Kidney (tissue), 14 donors: ENCODE data around the gene ACAP3. TPM values are rescaled to one million over a fixed set of nuclear protein-coding genes. Genes with fewer than 3 reads are reported as not detected.
"Not testable (repeated sequence)": the region's sequence is repeated elsewhere in the genome, so short reads cannot be mapped to it uniquely, and the experiment has no call there.

ENCODE experiments used
- DNase-seq, 5 donors: peaks; one replicate each; pipeline ENCODE4 v3.0.0-alpha.2; 2013 to 2020
- FAIRE-seq: peaks from 2 replicates; lab custom pipeline; 2012; peaks lifted over from hg19 to GRCh38; lab: Jason Lieb, UNC
- H3K27ac ChIP-seq, 2 donors: one replicate each; pipeline ENCODE4 v1.7.0; 2013; ENCODE audit warnings: low read depth in 2 of 2, low read length in 2 of 2, inconsistent platforms in 1 of 2
- H3K27me3 ChIP-seq: one replicate; pipeline ENCODE4 v1.7.1; 2013; ENCODE audit warnings: low read length, inconsistent platforms; ENCODE audit not compliant: control insufficient read depth, insufficient read depth
- H3K36me3 ChIP-seq, 3 donors: one replicate each; pipeline versions ENCODE4 v1.7.0 to v1.7.1; 2013; ENCODE audit warnings: low read length in 3 of 3, control low read depth in 1 of 3, inconsistent platforms in 1 of 3; ENCODE audit not compliant: insufficient read depth in 3 of 3, control insufficient read depth in 2 of 3
- H3K4me1 ChIP-seq, 3 donors: one replicate each; pipeline versions ENCODE4 v1.7.0 to v1.7.1; 2013; ENCODE audit warnings: low read length in 3 of 3, inconsistent platforms in 1 of 3, low read depth in 1 of 3; ENCODE audit not compliant: control insufficient read depth in 2 of 3, insufficient read depth in 2 of 3
- H3K4me3 ChIP-seq, 3 donors: one replicate each; pipeline versions ENCODE4 v1.7.0 to v1.8.1; 2013; ENCODE audit warnings: low read length in 3 of 3, control low read depth in 1 of 3, inconsistent platforms in 1 of 3
- H3K9ac ChIP-seq, 3 donors: one replicate each; pipeline versions ENCODE4 v1.7.0 to v1.7.1; 2013; ENCODE audit warnings: low read length in 3 of 3, control low read depth in 1 of 3, inconsistent platforms in 1 of 3
- H3K9me3 ChIP-seq, 3 donors: one replicate each; pipeline versions ENCODE4 v1.7.0 to v1.7.1; 2013; ENCODE audit warnings: low read length in 3 of 3, control low read depth in 1 of 3, inconsistent platforms in 1 of 3; ENCODE audit not compliant: control insufficient read depth in 2 of 3, insufficient read depth in 1 of 3
- intact Hi-C: fragments of 100-400 bp; cut with DNase I; formaldehyde crosslinking; loops from one replicate; pipeline ENCODE4 v1.11.1; 2022
- polyA plus RNA-seq: library from polyadenylated mRNA; stranded (reverse); fragments of 350-450 nt; fragmentation: Illumina TruSeq; extraction: RNeasy Lipid Tissue Mini Kit (QIAGEN cat#74804); gene quantifications from one replicate; pipeline ENCODE4 v1.2.3, GENCODE V29; 2014; ENCODE audit warnings: low read depth, low replicate concordance; ENCODE audit not compliant: insufficient read depth
- total RNA-seq: library from RNA; stranded (reverse); fragmentation: NEBNext Ultra II Directional; extraction: Animal tissue kit (Norgen Biotek cat#: 25700); gene quantifications from one replicate; pipeline ENCODE4 v1.2.1, GENCODE V29; 2021
- TF ChIP-seq, protein P1 (sequence below): IDR thresholded peaks from 3 replicates; pipeline ENCODE4 v1.5.1; 2012; ENCODE audit warnings: mild to moderate bottlenecking, moderate library complexity, borderline replicate concordance; ENCODE audit not compliant: insufficient read depth; ENCODE audit errors: extremely low read depth
- donor health status: control.
- donor health status: control.
- donor health status: control.
- donor health status: control.
- donor health status: control.
- donor health status: DM: yes; HTN: yes; CAD: no.
- donor health status: Normal renal cell carcinoma (clear cell type).

The ACAP3 gene
- total and polyA plus RNA-seq, 2 donors from 2014 or later = 15.9 to 39.5 TPM

DNA sequence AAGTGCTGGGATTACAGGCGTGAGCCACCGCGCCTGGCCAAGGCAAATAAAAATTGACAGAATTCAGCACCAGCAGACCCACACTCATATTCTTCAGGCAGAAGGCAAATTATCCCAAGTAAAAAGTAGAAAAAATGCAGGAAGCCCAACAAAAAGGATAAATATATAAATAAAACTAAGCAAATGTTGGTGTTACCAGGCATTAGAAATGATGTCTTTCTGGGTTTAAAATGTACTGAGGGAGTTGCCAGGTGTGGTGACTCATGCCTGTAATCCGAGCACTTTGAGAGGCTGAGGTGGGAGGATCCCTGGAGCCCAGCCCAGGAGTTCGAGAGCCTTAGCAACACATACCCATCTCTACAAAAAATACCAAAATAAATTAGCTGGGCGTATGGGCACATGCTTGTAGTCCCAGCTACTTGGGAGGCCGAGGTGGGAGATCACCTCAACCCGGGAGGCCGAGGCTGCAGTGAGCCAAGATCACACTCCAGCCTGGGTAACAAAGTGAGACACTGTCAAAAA is 10.5 kb upstream of the ACAP3 start:
- intact Hi-C loops = no loop called here

GRCh38 chr1:1317420-1317819 is 9.7 kb upstream of the ACAP3 start:
- intact Hi-C loops = no loop called here
- no peaks in the 10 kb centered on the region for H3K9me3 ChIP-seq
- no peak overlapping the region for H3K27ac ChIP-seq
- FAIRE-seq (no peak), DNase-seq (no peak)
- H3K4me3 ChIP-seq = no peak overlapping the region
- H3K9ac ChIP-seq = no peak overlapping the region
- no peaks in the 10 kb centered on the region for H3K27me3 ChIP-seq
- TF ChIP-seq, protein P1, sequence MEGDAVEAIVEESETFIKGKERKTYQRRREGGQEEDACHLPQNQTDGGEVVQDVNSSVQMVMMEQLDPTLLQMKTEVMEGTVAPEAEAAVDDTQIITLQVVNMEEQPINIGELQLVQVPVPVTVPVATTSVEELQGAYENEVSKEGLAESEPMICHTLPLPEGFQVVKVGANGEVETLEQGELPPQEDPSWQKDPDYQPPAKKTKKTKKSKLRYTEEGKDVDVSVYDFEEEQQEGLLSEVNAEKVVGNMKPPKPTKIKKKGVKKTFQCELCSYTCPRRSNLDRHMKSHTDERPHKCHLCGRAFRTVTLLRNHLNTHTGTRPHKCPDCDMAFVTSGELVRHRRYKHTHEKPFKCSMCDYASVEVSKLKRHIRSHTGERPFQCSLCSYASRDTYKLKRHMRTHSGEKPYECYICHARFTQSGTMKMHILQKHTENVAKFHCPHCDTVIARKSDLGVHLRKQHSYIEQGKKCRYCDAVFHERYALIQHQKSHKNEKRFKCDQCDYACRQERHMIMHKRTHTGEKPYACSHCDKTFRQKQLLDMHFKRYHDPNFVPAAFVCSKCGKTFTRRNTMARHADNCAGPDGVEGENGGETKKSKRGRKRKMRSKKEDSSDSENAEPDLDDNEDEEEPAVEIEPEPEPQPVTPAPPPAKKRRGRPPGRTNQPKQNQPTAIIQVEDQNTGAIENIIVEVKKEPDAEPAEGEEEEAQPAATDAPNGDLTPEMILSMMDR = no peak
- H3K4me1 ChIP-seq = no peaks in the 10 kb centered on the region
- H3K36me3 ChIP-seq = peaks cover 0 to 11% (median 8%) of the 10 kb centered on the region in 3 donors

More for the DNA sequence above, 10.5 kb upstream of the ACAP3 start:
- TF ChIP-seq, protein P1 = no peak
- FAIRE-seq (no peak), DNase-seq (no peak)
- Histone ChIP-seq H3K4me3 (no peak overlapping the region), H3K27me3 (no peaks in the 10 kb centered on the region), H3K36me3 (peaks cover 0 to 8% (median 5%) of the 10 kb centered on the region in 3 donors), H3K9me3 (no peaks in the 10 kb centered on the region), H3K27ac (no peak overlapping the region), H3K4me1 (peaks cover 0 to 5% (median 3%) of the 10 kb centered on the region in 3 donors), H3K9ac (no peak overlapping the region)

- H3K9me3 ChIP-seq, H3K27me3 ChIP-seq, DNase-seq, H3K4me1 ChIP-seq, H3K27ac ChIP-seq, FAIRE-seq, H3K4me3 ChIP-seq, H3K9ac ChIP-seq, intact Hi-C loops: not testable (repeated sequence)
- peaks cover 0 to 13% (median 11%) of the 10 kb centered on the region in 3 donors for H3K36me3 ChIP-seq
These were observed 8.5 kb upstream of the ACAP3 start for GRCh38 chr1:1316199-1316598.

- H3K4me1 ChIP-seq = no peaks in the 10 kb centered on the region
- DNase-seq = peak in 3 of 5 donors; percentile 40 to 76 (median 52)
- no peak overlapping the region for H3K9ac ChIP-seq
- peaks cover 0 to 15% (median 11%) of the 10 kb centered on the region in 3 donors for H3K36me3 ChIP-seq
- no peaks in the 10 kb centered on the region for H3K27me3 ChIP-seq
- no peaks in the 10 kb centered on the region for H3K9me3 ChIP-seq
- H3K27ac ChIP-seq = no peak overlapping the region
- intact Hi-C loops = no loop called here
- TF ChIP-seq, protein P1 = no peak
- no peak overlapping the region for H3K4me3 ChIP-seq
- no peak for FAIRE-seq
These were observed 7.8 kb upstream of the ACAP3 start for GRCh38 chr1:1315435-1315954.
